GM19351 (cell line): ENCODE measurements around the gene P2RX5.

ENCODE experiments used
- ATAC-seq: cut with Tn5 transposase; IDR thresholded peaks from one replicate; pipeline ENCODE4 v1.9.1; 2021; ENCODE audit warnings: mild to moderate bottlenecking, moderate library complexity; ENCODE audit not compliant: unreplicated experiment

P2RX5 gene

DNA sequence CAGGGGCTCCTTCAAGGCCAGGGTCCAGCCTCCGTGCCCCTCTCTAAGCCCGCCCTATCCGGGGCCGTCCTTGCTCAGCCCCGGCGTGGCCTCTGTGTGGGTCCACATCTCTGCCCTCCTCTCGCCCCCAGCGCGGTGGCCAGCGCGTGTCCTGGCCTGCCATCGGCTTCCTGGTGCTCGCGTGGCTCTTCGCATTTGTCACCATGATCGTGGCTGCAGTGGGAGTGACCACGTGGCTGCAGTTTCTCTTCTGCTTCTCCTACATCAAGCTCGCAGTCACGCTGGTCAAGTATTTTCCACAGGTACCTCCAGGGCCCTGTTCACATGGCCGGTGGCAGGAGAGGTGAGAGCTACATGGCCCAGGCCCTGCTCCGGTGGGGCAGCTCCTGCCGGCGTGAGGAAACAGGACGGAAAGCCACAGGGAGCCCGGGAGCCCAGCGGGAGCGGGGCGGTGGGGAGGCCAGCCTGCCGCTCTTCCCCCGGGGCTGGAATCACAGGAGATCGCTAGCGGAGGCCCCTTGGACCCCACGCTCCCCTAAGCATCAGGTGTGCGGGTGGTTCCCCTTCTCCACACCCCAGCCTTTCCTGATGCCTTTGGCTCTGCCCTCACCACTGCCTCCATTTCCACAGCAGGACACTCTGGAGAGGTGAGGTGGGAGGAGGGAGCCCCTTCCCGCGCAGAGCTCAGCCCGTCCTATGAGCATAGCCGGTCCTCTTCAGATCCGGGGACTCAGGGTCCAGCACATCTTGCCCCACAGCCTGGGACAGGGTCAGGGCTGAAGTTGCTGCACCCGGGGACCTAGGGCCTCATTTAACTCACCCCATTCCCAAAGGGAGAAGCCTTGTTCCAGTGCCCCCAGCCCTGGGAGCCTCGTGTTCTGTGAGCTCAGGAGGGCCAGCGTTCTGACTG is 37.8 kb downstream of the P2RX5 start:
- ATAC-seq = no peak

DNA sequence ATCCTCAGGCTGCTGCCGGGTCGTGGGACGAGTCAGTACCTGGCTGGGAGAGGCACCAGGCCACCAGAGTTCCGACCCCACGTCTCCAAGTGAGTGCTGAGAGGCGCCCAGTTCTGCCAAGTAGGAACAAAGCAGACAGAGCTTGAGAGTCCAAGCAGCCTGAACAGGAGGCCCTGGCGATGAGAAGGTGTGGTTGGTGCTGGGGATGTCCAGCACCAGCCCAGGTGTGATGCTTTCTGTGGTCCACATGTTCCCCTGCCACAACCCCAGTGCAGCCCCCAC is 38.4 kb downstream of the P2RX5 start:
- ATAC-seq = no peak

- ATAC-seq = no peak
These were observed 39.0 kb downstream of the P2RX5 start for GRCh38 chr17:3656755-3657587.

DNA sequence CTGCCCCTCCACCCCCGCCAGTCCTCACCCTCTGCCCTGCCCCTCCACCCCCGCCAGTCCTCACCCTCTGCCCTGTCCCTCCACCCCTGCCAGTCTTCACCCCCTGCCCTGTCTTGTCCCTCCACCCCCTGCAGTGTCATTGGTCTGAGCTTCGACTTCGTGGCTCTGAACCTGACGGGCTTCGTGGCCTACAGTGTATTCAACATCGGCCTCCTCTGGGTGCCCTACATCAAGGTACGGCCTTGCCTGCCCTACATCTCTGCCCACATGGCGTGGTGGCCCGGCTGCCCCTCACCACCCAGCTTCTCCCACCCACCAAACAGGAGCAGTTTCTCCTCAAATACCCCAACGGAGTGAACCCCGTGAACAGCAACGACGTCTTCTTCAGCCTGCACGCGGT is 39.6 kb downstream of the P2RX5 start:
- no peak for ATAC-seq

GRCh38 chr17:3655766-3656165 is 40.2 kb downstream of the P2RX5 start:
- no peak for ATAC-seq

DNA sequence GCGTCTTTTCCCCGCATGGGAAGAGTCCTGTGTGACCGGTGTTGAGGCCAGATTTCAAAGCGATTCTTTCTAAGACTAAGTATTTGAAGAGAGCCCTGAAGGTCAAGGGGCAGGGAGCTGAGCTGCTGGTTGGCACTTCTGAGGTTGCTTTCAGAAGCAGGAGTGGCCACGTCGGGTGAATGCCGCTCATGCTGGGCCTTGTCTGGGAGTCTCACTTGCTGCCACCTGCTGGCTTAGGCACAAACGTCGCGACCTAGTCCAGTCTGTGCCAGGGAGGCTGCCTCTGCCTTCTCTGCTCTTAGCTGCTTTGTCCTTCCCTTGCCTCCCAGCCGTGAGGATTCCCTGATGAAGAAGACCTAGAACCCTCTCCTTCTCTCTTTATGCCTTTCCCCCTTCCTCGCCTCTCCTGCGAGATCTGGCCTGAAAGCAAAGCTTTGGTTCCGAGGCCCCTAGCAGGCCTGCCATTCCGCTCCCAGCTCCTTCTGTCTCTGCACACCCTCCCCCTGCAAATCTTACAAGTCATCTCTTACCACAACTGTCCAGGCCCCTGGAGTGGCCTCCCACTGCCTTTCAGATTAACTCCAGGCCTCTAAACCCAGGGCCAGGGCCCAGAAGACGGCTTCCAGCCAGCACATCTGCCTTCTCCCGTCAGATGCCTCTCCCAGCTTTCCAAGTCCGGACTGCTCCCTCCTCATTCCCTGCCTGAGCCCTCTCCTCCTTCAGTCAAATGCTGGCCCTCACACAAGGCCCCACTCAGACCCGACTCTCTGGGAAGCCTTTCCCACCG is 48.0 kb downstream of the P2RX5 start:
- ATAC-seq = no peak

DNA sequence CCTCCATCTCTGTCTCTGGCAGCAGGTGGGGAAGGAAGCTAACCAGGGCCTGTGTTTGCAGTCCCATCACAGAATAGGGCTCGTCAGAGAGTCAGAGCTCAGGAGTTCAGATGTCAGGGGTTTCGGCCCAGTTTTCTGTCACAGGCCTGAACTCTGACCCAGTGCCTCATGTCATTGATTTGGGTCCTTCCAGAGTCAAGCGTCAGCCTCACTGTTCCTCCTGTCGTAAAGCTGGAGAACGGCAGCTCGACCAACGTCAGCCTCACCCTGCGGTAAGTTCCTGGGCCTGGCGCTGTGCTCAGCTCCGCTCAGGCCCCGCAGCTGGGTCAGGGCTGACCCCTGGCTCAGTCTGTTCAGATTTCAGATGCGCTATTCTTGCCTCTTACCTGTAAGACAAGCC is 48.7 kb downstream of the P2RX5 start:
- no peak for ATAC-seq

- ATAC-seq = no peak
These were observed 50.6 kb downstream of the P2RX5 start for GRCh38 chr17:3645310-3645709.

DNA sequence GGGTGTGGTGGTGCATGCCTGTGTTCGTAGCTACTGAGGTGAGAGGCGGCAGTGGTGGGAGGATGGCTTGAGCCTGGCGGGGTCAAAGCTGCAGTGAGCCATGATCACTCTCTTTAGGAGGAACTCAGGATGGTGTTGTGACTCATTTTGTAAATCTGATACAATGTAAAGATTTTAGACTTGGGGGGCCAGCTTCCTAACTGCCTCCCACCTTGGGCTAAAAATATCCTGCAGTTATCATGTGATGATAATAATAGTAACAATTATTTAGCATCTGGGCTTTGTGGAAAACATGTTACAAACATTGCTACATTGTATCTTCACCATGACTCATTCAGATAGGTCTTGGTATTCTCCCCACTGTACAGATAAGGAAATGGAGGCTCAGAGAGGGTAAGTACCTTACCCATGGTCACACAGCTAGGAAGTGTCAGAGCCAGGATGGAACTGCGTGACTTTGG is 52.0 kb downstream of the P2RX5 start:
- ATAC-seq = no peak

- no peak for ATAC-seq
These were observed 54.1 kb downstream of the P2RX5 start for GRCh38 chr17:3641717-3642486.

DNA sequence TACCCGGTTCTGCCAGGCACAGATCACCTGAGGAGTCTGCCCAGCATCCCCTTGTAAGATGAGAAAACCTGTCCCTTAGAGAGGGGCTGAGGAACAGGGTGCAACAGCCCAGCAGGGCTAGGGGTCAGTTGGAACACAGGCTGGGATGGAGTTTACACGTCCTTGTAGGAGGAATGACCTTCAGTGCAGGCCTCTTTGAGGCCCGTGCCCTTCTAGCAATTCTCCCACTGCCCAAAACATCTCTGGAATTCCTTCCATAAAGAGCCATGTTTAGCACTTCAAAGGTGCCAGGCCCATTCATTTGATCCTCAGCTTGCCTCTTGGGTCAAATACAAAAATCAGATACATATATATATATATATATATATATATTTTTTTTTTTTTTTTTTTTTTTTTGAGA is 54.9 kb downstream of the P2RX5 start:
- ATAC-seq = no peak

GRCh38 chr17:3639981-3640596 is 55.9 kb downstream of the P2RX5 start:
- ATAC-seq = no peak

GRCh38 chr17:3636908-3637373 is 59.0 kb downstream of the P2RX5 start:
- ATAC-seq = no peak

DNA sequence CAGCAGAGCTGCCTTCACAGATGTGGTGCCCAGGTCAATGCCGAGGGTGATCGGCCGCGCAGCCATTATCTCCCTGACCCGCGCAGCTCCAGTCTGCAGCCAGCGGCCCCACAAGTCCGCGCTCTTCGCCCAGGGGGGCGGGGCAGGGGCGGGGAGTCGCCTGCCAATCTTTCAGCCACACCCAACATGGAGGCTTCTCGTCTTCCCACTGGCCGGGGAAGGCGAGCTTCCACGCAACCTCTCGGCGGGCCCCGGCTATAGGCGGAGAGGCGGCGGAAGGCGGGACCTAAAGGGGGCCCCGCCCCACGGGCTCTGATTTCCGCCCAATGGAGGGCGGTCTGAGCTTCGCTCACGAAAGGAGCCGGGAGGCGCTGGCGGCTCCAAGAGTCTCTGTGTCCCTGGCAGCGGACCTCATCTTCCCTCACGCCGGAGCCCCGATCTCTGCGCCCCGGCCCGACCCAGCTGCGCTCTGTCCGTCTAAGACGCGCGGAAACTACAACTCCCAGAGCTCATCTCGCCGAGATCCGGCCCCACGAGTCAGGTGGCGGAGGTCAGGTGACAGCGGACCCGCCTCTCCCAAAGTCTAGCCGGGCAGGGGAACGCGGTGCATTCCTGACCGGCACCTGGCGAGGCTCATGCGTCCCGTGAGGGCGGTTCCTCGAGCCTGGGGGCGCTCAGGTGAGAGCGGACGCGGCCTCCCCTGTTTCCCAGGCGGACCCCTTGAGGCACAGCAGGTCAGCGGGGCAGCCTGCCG is 59.6 kb downstream of the P2RX5 start, which contains the start of the genes CTNS and SHPK:
TSS of gene CTNS (plus strand) at position 607 of the 754 bp plus-strand sequence. CDS start 3,447 bp downstream, outside the sequence.
TSS of gene SHPK (minus strand) at position 97 of the 754 bp plus-strand sequence. CDS start at position 66, 31 bp downstream.
- ATAC-seq = peak; percentile 90

- ATAC-seq = no peak
These were observed 60.3 kb downstream of the P2RX5 start for GRCh38 chr17:3635474-3636153.

DNA sequence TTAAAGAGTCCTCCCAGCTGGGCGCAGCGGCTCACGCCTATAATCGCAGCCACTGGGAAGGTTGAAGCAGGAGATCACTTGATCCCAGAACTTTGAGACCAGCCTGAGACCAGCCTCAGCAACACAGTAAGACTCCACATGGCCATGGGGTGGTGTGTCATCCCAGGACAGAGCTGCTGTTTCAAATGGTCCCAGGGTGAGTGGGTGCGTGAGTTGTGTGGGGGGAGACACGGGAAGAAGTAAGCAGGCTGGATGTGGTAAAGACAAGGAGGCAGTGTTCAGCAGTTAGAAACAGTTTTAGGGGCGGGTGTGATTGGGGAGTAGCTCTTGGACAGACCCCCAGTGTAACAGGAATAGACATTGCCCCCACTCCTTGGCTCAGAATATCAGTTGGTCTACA is 63.7 kb downstream of the P2RX5 start:
- ATAC-seq = no peak

DNA sequence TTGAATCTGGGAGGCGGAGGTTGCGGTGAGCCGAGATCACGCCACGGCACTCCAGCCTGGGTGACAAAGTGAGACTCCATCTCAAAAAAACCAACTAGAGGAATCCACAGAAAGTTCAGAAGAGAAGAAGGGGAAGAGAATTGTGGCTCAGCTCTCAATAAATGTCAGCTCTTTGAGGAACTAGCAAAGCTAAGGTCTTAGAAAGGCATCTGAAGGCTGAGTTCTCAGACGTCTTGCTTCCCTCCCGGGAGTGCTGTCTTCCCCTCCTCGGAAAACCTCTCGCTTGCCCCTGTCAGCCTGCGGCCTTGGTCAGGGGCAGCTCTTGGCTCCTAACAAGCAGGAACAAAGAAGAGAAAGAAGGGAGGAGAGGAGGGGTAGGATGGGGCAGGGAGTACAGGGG is 65.2 kb downstream of the P2RX5 start:
- no peak for ATAC-seq

DNA sequence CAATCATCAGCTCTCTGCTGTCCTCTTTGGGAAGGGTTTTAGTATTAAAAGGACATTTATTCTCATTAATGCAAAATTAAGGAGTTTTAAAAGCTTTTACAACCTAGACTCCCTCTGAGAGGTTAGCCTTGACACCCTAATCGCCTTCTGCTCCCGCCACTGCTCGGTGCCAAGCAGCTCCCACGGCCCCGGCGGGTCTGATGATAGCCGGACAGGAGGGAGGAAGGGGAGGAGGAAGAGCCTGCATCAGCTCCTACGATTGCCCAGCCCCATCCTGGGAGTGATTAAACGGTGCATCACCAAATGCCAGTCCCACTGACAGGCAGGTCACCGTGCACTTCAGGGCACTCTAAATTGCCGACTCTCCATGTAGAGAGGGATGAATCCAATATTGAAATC is 68.2 kb downstream of the P2RX5 start:
- ATAC-seq = no peak
